Tongue (tissue), 2 donors: ENCODE data around the gene KCMF1. TPM values are rescaled to one million over a fixed set of nuclear protein-coding genes. Genes with fewer than 3 reads are reported as not detected.

Source experiments
- DNase-seq: peaks from one replicate; pipeline ENCODE4 v3.0.0-alpha.2; 2015
- total RNA-seq: library from RNA; depleted of rRNA; stranded (reverse); fragments of >200 nt; gene quantifications from one replicate; pipeline ENCODE4 v1.2.3, GENCODE V29; 2014

KCMF1 gene
- total RNA-seq, 1 donor from 2014 or later: 34.5 TPM

DNA sequence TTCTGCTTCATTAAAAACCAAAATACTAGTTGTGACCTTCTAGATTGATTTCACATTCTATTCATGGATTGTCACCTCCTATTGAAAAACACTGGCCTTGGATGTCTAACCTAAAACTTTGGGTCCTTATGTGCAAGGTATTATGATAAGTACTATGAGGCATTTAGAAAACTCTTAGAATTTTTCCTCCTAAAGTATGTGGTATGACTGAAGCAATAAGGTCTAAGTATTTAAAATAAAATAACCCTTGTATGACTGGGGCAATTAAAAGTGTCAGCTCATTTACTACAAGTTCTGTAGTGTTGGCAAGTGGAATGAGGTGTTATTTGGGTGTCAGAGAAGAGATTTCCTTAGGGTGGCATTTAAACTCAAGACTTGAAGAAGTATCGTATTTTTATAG is 15.1 kb downstream of the KCMF1 start:
- no peak for DNase-seq

DNA sequence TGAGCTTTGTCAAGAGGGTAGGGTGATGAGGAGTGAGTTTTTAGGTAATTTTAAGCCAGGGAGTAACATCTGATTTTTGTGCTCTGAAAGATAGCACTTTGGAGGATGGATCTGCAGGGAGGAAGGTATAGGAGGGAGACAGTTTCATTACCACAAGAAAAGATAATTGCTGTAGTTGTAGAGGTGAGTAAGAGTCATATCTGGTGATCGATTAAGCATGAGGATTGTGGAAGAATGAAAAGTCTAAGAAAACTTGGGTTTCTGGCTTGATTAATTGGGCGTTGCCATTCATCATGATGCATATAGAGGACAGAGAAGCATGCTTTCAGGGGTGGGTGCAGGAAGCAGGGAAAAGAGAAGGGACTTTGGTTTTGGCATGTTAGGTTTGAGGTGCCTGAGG is 18.5 kb downstream of the KCMF1 start:
- no peak for DNase-seq

DNA sequence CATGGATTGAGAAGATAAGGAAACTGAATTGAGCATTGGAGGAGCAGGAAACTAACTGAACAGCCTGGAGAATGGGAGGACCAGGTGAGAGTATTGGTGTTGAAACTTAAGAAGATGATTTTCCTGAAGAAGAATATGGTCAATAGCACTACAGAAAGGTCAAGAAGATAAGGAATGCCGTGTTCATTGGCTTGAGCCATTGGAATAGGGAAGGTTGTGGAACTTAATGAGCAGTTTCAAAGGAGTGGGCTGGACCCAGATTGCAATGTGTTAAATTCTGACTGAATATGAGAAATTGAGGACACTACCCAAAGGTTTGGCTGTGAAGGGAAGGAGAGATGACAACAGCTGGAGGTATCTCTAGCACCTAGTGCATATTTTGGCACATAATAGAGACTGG is 19.0 kb downstream of the KCMF1 start:
- DNase-seq: no peak

DNA sequence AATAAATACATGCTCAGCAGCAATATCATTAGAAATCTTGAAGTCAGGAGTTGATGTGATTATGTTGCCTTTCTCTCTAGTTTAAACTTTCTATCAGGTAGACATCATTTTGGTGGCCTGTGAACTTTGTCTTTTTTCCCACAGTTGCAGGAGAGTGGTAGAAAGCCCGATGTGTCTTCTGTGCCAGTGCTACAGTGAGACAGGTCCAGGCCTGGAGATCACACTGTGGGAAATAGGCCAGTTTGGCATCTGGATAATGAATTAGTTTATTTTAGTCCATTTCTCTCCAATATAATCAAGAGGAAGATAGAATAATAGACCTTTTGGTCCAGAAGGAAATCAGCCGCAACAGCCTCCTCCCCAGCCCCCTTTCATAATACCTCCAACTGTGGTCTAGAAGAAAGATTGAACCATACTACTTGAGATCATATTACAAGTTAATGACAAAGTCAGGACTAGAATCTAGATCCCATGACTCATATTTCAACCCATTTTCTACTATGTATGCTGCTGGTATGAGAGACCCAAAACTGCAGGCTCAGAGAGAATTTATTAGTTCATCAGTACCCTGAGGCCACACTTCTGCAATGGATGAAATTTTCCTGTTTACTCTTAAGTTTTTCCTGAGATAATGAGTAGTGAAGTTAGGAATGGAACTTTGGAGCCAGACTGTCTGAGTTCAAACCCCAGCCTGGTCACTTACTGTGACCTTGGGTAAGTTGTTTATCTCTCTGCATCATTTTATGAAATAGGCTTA is 20.6 kb downstream of the KCMF1 start:
- DNase-seq: no peak

DNA sequence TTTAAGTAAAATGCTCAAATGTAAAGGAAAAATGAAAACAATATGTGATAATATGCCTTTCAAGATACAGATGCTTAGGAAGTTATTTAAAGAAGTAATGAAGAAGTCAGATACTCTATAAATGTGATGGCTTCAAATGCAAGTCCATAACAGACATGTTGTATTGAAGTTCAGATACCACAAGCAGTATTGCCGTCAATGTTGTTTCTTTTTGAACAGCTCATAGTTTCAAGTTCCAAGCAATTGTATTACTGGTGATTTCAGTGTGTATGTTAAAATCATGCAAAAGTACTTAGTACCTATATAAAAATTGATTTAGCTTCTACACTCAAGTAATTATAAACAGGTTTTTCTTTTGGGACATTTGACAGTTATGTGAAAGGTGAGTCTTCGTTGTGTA is 24.9 kb downstream of the KCMF1 start:
- no peak for DNase-seq

DNA sequence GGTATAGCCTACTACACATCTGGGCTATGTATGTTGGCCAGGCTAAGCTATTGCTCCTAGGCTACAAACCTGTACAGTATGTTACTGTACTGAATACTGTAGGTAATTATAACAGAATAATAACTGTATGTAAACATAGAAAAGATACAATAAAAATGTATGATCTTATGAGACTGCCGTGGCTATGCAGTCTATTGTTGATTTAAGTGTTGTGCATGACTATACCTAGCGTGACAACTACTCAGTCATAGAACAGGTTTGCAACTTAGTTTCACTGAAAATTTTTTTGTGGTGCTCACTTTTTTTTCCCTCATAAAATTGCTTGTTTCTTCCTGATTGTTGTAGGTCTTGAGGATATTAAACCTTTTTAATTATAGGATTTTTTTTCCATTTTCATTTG is 25.9 kb downstream of the KCMF1 start:
- no peak for DNase-seq

DNA sequence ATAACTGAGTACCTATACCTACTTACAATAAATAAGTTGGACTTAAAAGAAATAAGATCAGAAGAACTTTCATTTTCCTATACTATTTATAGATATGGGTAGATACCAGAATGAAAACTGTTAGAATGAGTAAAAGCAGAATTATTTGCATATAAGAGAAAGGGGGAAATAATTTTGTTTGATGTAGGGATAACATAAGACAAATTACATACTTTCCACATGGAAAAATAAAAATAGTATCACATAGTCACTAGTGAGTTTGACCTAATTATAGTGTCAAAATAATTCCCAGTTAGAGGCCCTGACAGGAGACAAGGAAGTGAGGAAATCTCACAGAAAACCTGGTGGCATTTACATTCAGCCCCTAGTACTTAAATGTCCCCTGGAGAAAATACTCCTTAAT is 28.6 kb downstream of the KCMF1 start:
- no peak for DNase-seq

DNA sequence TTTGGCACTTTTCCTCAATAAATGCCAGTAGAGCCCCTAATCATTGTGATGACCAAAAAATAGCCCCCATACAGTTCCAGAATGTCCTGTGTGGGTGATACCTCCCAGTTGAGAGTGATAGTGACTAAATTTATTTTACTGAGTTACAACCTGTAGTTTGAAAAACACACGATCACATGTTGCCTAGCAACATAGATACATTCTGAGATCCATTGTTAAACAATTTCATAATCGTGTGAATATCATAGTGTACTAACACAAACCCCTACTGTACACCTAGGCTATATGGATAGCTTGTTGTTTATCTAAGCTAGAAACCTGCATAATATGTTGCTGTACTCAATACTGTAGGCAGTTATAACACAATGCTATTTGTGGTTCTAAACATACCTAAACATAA is 30.6 kb downstream of the KCMF1 start:
- no peak for DNase-seq

DNA sequence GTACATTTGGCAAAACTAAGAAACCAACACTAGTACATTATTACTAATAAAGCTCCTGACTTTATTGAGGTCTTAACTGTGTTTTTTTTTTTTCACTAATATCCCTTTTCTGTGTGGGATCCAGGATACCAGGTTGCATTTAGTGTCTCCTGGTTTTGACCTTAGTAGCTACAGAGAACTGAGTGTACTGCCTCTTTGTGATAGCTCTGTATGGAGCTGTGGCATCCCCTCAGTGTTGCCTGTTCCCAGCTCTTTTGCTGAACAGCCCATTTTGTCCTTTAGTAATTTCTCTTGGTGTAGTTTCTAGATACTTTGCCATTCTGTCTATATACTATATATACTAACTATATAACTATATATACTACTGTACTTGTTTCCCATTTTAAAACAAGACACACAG is 31.6 kb downstream of the KCMF1 start:
- DNase-seq: no peak

DNA sequence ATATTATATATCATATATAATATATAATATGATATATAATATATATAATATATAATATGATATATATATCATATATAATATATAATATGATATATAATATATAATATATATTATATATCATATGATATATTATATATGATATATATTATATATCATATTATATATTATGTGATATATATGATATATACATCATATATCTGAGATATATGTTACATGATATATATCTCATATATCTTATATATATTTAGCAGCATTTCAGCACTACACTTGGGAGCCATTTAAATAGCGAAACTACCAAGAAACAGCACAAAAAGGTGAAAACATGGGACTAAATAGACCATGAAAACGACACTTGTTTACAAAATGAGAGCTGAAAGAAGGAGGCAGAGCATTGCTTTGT is 37.3 kb downstream of the KCMF1 start:
- no peak for DNase-seq

DNA sequence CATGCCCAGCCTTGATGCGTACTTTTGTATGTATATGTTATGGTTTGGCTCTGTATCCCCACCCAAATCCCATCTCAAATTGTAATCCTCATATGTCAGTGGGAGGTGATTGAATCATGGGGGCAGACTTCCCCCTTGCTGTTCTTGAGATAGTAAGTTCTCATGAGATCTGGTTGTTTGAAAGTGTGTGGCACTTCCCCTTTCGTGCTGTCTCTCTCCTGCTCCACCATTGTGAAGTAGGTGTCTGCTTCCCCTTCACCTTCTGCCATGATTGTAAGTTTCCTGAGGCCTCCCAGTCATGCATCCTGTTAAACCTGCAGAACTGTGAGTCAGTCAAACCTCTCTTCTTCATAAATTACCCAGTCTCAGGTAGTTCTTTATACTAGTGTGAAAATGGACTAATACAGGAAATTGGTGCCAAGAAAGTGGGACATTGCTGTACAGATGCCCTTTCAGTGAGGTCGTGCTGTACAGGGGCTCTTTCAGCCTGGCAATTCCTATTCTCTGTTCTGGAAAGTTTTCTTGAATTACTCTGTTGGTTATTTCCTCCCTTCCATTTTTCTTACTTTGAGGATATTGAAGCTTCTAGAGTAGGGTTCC is 38.2 kb downstream of the KCMF1 start:
- DNase-seq: no peak

DNA sequence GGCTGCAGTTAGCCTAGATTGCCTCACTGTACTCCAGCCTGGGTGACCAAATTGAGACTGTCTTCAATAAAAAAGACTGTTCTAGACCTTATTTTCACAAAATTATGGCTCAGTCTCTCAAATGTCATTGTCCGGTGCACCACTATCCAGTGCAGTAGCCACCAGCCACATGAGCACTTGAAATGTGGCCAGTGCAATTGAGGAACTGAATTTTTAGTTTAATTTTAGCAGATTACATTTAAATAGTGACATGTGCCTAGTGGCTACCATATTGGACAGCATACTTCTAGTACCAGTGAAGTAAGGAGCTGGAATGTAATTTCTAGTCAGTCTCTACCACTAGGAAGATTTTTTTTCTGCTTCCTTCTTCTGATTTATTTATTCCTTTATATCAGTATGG is 39.4 kb downstream of the KCMF1 start:
- no peak for DNase-seq

DNA sequence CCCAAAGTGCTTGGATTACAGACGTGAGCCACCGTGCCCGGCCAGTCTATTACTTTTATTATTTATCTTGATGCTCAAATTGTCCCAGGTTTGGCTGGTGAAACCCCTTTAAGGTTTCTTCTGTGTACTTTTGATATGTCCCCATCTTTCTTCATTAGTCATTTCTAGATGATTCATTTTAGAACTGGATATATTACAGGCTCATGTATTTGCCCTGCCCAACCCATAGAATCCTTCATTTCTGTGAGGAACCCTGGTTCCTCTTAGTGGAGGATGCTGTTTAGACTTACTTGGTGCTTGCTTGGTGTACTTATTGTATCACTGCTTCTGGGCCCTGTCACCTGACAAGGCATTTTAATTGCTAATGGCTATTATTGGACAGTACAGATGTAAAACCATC is 40.1 kb downstream of the KCMF1 start:
- DNase-seq: no peak

DNA sequence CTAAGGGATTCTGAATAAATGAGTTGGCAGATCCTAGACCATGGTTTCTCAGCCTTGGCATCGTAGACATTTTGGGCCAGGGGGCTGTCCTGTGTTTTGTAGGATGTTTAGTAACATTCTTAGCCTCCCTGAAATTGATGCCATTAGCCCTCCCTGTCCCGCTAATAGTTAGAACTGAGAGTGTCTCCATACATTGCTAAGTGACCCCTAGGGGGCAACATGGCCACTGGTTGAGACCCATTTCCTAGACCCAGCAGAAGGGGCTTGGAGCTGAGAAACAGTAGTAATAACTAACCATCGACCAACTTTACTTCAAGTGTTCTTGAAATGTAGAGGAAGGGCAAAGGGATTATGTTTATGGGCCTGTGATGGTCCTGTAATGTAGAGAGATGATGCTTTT is 40.8 kb downstream of the KCMF1 start:
- no peak for DNase-seq

DNA sequence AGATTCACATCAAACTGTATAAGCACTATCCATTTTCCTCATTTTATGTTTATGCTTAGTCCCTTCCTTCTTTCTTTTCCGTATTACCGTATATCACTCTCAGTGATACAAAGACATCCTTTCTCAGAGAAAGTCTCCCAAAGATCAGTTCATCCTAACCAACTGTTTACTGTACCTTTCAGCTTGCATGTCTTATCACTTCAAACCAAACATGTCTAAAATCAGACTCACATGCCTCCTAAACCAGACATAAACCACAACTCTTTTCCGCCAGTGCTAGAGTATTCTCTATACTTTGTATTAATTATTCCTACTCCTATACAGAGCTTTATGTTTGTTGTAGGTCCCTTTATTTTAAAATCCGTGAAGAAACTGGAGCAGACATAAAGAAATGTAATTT is 41.5 kb downstream of the KCMF1 start:
- no peak for DNase-seq

DNA sequence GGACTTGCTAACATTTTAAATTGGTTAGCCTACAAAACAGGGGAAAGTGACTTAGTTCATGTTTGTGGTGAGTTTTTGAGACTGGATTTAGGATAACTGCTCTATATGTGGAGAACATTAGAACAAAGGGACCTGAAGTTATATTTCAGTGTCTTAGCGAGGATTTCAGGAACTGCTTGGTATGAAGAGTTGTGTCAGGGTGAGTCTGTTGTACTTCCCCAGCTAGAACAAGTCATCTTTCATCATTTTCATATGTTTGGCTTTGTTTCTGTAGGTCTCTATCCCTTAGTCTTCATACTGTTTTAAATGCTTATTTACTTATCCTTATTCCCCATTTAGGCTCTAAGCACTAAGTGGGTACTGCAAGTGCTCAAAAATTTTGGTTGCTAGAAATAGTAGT is 41.9 kb downstream of the KCMF1 start:
- no peak for DNase-seq

DNA sequence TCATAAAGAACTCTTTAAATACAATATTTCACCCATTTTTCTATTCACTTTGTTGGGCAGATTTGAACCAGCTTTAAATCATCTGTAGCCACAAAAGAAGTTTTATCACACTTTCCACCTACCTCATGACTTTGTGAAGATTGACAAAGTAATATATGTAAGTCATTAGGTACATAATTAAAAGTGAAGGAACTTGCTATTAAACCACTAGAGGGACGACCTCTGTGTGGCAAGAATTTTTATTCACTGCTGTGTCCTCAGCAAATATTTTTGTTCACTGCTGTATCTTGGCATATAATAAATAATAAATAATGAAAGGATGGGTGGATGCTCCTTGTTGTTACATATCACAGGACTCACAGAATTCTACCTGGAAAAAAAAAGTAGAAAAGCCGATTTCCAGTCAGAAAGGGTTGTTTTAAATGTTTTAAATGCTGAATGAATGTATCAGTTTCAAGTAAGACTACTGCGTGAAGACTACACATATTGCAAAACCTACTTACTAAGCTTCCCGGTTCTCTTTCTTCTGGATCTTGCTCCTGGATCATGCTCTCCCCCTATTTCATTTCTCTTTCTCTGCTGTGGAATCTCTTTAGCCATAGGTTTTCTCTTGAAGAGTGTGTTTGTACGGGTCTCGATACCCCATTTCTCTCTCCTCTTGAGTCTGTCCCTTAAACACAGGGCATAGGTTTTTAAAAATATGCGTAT is 44.8 kb downstream of the KCMF1 start:
- DNase-seq: no peak

DNA sequence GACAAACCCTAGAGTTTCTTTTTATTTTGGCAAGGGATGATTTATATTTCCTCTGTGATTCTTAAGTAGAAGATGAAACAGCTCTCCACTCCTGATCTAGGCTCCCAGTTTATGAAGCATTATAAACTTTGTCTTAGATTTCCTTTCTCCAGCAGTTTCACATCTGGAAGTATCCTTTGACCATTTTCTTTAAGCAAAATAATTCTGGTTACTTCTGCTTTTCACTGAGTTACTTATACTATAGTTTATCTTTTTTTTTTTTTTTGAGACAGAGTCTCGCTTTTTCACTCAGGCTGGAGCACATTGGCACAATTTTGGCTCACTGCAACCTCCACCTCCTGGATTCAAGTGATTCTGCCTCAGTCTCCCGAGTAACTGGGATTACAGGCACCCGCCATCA is 45.5 kb downstream of the KCMF1 start:
- no peak for DNase-seq

DNA sequence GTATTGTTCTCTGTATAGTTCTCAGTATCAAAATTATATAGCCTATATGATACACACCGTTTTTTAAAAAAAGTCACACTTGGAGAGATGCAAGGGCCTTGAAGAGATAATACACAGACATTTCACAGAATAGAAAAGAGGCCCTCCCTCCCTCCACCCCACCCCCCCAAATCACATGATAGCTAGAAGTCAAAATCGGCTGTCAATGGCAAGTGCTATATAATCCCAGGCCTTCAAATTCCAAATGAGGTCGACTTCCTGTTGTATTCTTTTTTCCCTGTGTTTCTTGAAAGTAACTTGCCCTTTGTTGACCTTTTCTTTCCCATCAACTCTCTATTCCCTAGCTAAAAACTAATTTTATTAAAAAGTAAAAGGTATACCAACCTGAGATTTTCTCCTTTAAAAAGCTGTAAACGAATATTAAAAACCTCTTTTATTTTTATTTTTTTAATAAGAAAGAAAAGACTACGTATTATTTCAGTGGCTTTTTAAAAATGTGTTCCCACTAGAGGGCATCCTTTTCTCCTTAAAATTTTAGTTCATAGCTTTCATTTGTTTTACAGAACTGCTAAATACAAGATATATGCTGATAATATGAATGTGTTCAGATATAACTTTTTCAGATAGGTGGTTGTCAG is 46.6 kb downstream of the KCMF1 start:
- peak; percentile 51 for DNase-seq

DNA sequence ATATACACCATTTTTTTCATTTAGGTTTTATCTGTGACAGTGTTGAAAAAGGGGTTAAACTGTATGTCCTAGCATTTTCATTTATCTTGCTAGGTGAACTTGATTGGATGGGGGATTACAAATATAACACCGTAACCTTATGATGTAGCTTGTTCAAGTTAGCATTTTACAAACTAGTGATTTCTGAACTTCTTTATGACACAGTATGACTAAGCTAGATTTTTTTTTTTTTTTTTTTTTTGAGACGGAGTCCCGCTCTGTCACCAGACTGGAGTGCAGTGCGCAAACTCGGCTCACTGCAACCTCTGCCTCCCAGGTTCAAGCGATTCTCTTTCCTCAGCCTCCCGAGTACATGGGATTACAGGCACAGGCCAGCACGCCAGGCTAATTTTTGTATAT is 47.1 kb downstream of the KCMF1 start:
- DNase-seq: no peak

DNA sequence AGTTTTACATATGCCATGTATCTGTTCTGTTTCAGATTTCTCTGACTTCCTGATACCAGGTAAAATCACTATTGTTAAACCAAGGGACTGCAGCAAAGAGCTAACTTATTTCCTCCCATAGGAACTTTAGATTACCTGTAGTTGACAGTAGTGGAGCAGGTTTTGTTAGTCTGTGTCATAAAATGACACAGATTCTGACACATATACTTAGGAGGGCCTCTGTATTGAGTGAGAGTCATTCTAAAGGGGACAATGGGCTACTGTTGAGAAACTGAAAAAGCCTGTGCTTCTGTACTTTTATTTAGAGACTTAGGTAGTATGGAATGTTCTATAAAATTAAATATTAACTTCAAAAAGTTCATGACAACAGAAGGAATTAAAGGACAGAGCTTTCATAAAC is 48.2 kb downstream of the KCMF1 start:
- DNase-seq: no peak

DNA sequence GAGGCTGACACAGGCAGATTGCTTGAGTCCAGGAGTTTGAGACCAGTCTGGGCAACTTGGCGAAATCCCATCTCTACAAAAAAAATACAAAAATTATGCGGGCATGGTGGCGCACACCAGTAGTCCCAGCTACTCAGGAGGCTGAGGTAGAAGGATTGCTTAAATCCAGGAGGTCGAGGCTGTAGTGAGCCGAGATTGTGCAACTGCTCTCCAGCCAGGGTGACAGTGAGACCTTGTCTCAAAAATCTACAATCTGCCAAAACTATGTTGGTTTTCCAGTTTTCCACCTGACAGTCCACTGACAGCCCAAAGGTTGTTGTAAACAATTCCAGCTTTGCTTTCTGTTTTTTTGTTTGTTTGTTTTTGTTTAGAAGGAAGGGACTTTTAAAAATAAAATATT is 51.3 kb downstream of the KCMF1 start:
- no peak for DNase-seq

DNA sequence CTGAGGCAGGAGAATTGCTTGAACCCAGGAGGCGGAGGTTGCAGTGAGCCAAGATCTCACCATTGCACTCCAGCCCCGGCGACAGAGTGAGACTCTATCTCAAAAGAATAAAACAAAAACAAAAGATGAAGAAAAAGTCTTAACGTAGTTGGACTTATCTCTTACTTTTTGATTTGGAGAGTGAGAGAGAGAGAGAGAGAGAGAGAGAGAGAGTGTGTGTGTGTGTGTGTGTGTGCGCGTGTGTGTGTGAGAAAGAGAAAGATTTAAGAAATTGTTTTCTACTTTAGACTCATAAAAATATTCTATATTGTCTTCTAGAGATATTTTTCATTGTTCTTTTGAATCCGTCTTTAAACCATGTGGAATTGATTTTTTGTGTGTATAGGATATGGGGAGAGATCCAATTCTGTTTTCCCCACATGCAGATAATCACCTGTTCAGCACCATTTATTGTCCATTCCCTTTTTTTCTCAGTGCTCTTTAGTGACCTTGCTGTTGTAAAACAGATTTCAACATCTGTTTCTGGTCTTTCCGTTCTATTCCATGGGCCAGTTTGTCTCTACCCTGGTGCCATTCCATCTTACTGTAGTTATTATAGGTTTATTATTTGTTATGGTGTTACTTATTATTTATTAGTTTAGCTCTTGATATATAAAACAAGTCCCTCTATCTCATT is 53.5 kb downstream of the KCMF1 start:
- DNase-seq: no peak
